Smooth muscle cell (in vitro differentiated cells): Measurements from ENCODE around the gene ASPHD2. TPM values are rescaled to one million over a fixed set of nuclear protein-coding genes. Genes with fewer than 3 reads are reported as not detected.
A peak's percentile ranks its signal among the peaks of the same experiment; 100 is the strongest.

Experiments used
- DNase-seq: peaks from one replicate; lab custom pipeline; 2025; ENCODE audit not compliant: unreplicated experiment; lab: John Stamatoyannopoulos, UW
- H2AFZ ChIP-seq: fragments of 200-600 bp; sonication (generic); 2 replicates; pipeline ENCODE4 v1.6.0; 2016; ENCODE audit warnings: antibody characterized with exemption, low read depth, mild to moderate bottlenecking
- H3F3A ChIP-seq: fragments of 200-600 bp; sonication (generic); 2 replicates; pipeline ENCODE4 v1.6.0; 2017; ENCODE audit warnings: antibody characterized with exemption, low read depth
- H3K27ac ChIP-seq: fragments of 200-600 bp; sonication (generic); 2 replicates; pipeline ENCODE4 v1.5.1; 2016; ENCODE audit warnings: low read depth, mild to moderate bottlenecking
- H3K27me3 ChIP-seq: fragments of 200-600 bp; sonication (generic); 2 replicates; pipeline ENCODE4 v1.6.1; 2016; ENCODE audit warnings: low read depth, mild to moderate bottlenecking
- H3K36me3 ChIP-seq: fragments of 200-600 bp; sonication (generic); 2 replicates; pipeline ENCODE4 v1.5.1; 2016; ENCODE audit warnings: low read depth
- H3K4me1 ChIP-seq: fragments of 200-600 bp; sonication (generic); 2 replicates; pipeline ENCODE4 v1.5.1; 2016; ENCODE audit warnings: low read depth
- H3K4me2 ChIP-seq: fragments of 200-600 bp; sonication (generic); 2 replicates; pipeline ENCODE4 v1.6.0; 2016; ENCODE audit warnings: mild to moderate bottlenecking
- H3K4me3 ChIP-seq: fragments of 200-600 bp; sonication (generic); 2 replicates; pipeline ENCODE4 v1.5.1; 2016; ENCODE audit warnings: mild to moderate bottlenecking
- H3K79me2 ChIP-seq: fragments of 200-600 bp; sonication (generic); 2 replicates; pipeline ENCODE4 v1.6.0; 2016; ENCODE audit warnings: low read depth, mild to moderate bottlenecking
- H3K9ac ChIP-seq: fragments of 200-600 bp; sonication (generic); 2 replicates; pipeline ENCODE4 v1.6.0; 2016; ENCODE audit warnings: low read depth
- H3K9me3 ChIP-seq: fragments of 200-600 bp; sonication (generic); replicated peaks from 2 replicates; pipeline ENCODE4 v1.5.1; 2016; ENCODE audit warnings: low read depth
- H4K20me1 ChIP-seq: fragments of 200-600 bp; sonication (generic); 2 replicates; pipeline ENCODE4 v1.6.0; 2016; ENCODE audit warnings: low read depth
- whole genome bisulfite sequencing: methylation state at CpG from one replicate; pipeline ENCODE4 v1.1.7; 2016; ENCODE audit warnings: low lambda C conversion rate; 5-methylcytosine and 5-hydroxymethylcytosine counted together
- polyA plus RNA-seq: library from polyadenylated mRNA; unstranded; fragments of >200 nt; fragmentation: Nextera tagmentation; extraction: Ambion mirVana; gene quantifications from 2 replicates; pipeline ENCODE4 v1.2.1, GENCODE V29; 2016
- total RNA-seq: library from RNA; depleted of rRNA; stranded (reverse); fragments of >200 nt; gene quantifications from 2 replicates; pipeline ENCODE4 v1.2.3, GENCODE V29; 2014
- TF ChIP-seq, protein P1 (sequence below): fragments of 200-600 bp; sonication (generic); IDR thresholded peaks from 2 replicates; pipeline ENCODE4 v1.5.1; 2017; ENCODE audit warnings: borderline replicate concordance, mild to moderate bottlenecking, antibody characterized with exemption; ENCODE audit not compliant: insufficient read depth, poor library complexity, severe bottlenecking

The ASPHD2 gene
- total and polyA plus RNA-seq, 2 experiments from 2014 or later, result 3.7 to 4.5 TPM

DNA sequence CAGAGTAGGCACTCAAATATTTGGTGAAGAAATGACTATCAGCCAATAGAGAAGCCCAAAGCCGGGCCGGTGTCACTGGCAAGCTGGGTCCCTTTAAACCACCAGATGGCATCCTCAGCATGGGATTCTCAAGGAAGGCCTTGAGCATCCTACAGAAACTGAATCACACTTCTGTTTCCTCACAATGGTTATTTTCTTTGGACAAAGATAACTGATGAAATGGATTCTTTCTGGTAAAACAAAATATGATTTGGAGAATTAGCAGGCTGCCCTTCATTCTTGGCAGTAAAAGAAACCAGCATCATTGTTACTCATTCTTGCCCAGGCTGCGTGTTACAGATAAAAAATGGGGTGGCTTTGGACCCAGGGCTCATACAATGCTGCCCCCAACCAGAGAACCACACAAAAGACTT lies 30.3 kb upstream of the ASPHD2 start:
- Histone ChIP-seq H3K4me3 (no peak overlapping the region), H3K4me1 (peaks cover 8% of the 10 kb centered on the region), H3F3A (no peaks in the 10 kb centered on the region), H3K36me3 (no peaks in the 10 kb centered on the region), H3K27me3 (no peaks in the 10 kb centered on the region), H3K4me2 (no peak overlapping the region), H3K9me3 (no peaks in the 10 kb centered on the region), H3K79me2 (no peaks in the 10 kb centered on the region), H3K9ac (no peak overlapping the region), H4K20me1 (no peaks in the 10 kb centered on the region), H3K27ac (no peak overlapping the region), H2AFZ (no peak overlapping the region)
- WGBS, result 37% methylated on average over 3 of the region's 3 CpGs
- DNase-seq, result no peak
- TF ChIP-seq, protein P1, sequence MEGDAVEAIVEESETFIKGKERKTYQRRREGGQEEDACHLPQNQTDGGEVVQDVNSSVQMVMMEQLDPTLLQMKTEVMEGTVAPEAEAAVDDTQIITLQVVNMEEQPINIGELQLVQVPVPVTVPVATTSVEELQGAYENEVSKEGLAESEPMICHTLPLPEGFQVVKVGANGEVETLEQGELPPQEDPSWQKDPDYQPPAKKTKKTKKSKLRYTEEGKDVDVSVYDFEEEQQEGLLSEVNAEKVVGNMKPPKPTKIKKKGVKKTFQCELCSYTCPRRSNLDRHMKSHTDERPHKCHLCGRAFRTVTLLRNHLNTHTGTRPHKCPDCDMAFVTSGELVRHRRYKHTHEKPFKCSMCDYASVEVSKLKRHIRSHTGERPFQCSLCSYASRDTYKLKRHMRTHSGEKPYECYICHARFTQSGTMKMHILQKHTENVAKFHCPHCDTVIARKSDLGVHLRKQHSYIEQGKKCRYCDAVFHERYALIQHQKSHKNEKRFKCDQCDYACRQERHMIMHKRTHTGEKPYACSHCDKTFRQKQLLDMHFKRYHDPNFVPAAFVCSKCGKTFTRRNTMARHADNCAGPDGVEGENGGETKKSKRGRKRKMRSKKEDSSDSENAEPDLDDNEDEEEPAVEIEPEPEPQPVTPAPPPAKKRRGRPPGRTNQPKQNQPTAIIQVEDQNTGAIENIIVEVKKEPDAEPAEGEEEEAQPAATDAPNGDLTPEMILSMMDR, result peak; percentile 78

DNA sequence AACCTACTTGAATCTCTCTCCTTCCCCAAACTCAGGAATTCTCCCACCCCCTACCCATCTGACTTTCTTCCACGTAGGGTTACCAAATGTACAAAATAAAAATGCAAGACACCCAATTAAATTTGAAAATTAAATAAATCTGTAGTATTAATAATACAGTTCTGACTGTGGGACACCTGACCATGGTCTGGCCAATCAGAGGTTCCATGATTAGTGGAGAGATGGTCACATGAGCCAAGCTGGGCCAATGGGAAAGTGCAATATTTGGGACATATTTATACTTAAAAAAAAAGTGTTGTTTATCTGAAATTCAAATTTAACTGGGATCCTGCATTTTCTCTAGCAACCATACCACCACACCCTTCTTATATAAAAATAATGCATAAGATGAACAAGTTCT lies 29.8 kb upstream of the ASPHD2 start:
- 42% methylated on average over 1 of the region's 1 CpG for WGBS
- H3K79me2 ChIP-seq, result no peaks in the 10 kb centered on the region
- no peak for DNase-seq
- H3K4me2 ChIP-seq, result no peak overlapping the region
- no peaks in the 10 kb centered on the region for H3K27me3 ChIP-seq
- no peak overlapping the region for H3K9ac ChIP-seq
- peaks cover 8% of the 10 kb centered on the region for H3K4me1 ChIP-seq
- no peaks in the 10 kb centered on the region for H3K9me3 ChIP-seq
- H3K27ac ChIP-seq, result no peak overlapping the region
- H2AFZ ChIP-seq, result no peak overlapping the region
- no peaks in the 10 kb centered on the region for H3K36me3 ChIP-seq
- TF ChIP-seq, protein P1, result no peak
- H4K20me1 ChIP-seq, result no peaks in the 10 kb centered on the region
- H3K4me3 ChIP-seq, result no peak overlapping the region
- no peaks in the 10 kb centered on the region for H3F3A ChIP-seq

DNA sequence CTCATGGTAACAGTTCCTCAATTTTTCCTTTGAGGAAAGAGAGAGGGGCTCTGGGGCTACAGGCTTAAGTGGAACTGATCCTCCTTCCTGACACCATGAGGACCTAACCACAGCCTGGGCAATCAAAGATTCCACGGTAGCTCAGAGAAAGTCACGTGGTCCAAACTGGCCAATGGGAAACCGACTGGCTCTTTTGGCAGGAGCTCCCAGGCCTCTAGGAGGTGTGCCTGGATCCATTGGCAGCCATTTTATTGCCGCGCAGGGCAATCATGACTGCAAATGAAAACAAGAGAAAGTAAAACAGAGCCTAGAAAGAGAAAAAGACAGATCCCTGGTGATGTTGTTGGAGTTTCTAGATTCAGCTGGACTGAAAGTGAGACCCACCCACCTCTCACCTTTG lies 27.3 kb upstream of the ASPHD2 start:
- Histone ChIP-seq H3F3A (no peaks in the 10 kb centered on the region), H4K20me1 (no peaks in the 10 kb centered on the region), H3K79me2 (no peaks in the 10 kb centered on the region), H3K9me3 (no peaks in the 10 kb centered on the region), H3K4me3 (no peak overlapping the region), H3K4me1 (peaks cover 4% of the 10 kb centered on the region), H2AFZ (no peak overlapping the region), H3K27me3 (no peaks in the 10 kb centered on the region), H3K4me2 (no peak overlapping the region), H3K36me3 (no peaks in the 10 kb centered on the region), H3K27ac (no peak overlapping the region), H3K9ac (no peak overlapping the region)
- 80% methylated on average over 5 of the region's 5 CpGs for WGBS
- TF ChIP-seq, protein P1, result no peak
- DNase-seq, result no peak

DNA sequence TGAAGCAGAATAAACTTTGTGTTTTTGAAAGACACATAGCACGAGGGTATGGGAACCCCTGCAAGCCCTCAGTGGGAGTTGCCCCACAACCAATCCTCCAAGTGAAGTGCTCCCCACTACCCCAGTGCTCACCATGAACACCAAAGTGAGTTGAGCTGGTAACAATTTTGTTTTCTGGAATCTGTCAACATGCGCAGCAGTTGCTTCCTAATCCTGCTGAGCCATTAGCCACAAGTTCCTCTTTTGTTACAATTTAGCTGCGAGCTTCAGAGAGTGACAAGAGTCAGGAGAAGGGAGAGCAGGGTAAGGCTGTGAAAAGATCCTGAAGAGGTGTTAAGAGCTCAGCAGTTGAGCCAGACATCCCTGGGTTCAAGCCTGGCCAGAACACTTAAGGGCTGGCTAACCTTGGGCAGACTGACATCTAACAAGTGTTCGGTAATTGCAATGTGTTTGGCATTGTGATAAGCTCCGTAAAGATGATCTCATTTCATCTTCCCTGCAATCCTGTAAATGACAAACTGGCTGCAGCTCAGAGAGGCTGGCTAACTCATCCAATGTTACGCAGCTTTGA lies 24.1 kb upstream of the ASPHD2 start:
- TF ChIP-seq, protein P1, result no peak
- H3K9ac ChIP-seq, result no peak overlapping the region
- no peak overlapping the region for H2AFZ ChIP-seq
- no peak overlapping the region for H3K4me3 ChIP-seq
- no peaks in the 10 kb centered on the region for H4K20me1 ChIP-seq
- no peak for DNase-seq
- H3K4me1 ChIP-seq, result peaks cover 4% of the 10 kb centered on the region
- no peaks in the 10 kb centered on the region for H3K9me3 ChIP-seq
- H3K36me3 ChIP-seq, result no peaks in the 10 kb centered on the region
- H3K4me2 ChIP-seq, result no peak overlapping the region
- no peaks in the 10 kb centered on the region for H3K79me2 ChIP-seq
- 44% methylated on average over 6 of the region's 6 CpGs for WGBS
- H3K27ac ChIP-seq, result no peak overlapping the region
- peaks cover 3% of the 10 kb centered on the region for H3K27me3 ChIP-seq
- H3F3A ChIP-seq, result no peaks in the 10 kb centered on the region
